ENCODE results near the gene FILIP1L. TPM values are rescaled to one million over a fixed set of nuclear protein-coding genes. Genes with fewer than 3 reads are reported as not detected.

The FILIP1L gene
- total RNA-seq, 1 experiment from 2014 or later, result 0.07 TPM

GRCh38 chr3:99834211-99834957 is 279.9 kb downstream of the FILIP1L start:
- Histone ChIP-seq H2BK12ac (ENCODE audit: insufficient read length, low read depth, low read length) (no peak overlapping the region), H3K79me2 (ENCODE audit: insufficient read depth, low read length) (peaks cover 3% of the 10 kb centered on the region; the same call in 1 of the 2 replicates), H4K20me1 (ENCODE audit: control insufficient read depth, insufficient read depth, insufficient read length) (no peaks in the 10 kb centered on the region), H3T11ph (ENCODE audit: low read length) (no peak overlapping the region), H2BK20ac (ENCODE audit: low read depth, low read length, poor library complexity, severe bottlenecking) (no peak overlapping the region), H3K4me1 (ENCODE audit: insufficient read depth, low read length) (no peaks in the 10 kb centered on the region), H3K56ac (ENCODE audit: insufficient read length, low read depth, low read length) (no peak overlapping the region), H3K9ac (ENCODE audit: extremely low read depth, insufficient read length, low read length) (no peak overlapping the region), H3K79me1 (ENCODE audit: insufficient read depth, low read depth, low read length, poor library complexity, severe bottlenecking) (peaks cover 6% of the 10 kb centered on the region), H2AFZ (ENCODE audit: low read length) (no peak overlapping the region), H2BK15ac (ENCODE audit: low read depth, low read length) (no peak overlapping the region), H3K4ac (ENCODE audit: low read depth, low read length) (no peak overlapping the region), H2BK120ac (ENCODE audit: low read depth, low read length, poor library complexity, severe bottlenecking) (no peak overlapping the region), H2AK5ac (ENCODE audit: insufficient read length, low read length) (no peak overlapping the region), H4K5ac (ENCODE audit: insufficient read length, low read depth, low read length) (no peak overlapping the region), H3K23me2 (ENCODE audit: insufficient read length, low read depth, low read length, poor library complexity, severe bottlenecking) (no peaks in the 10 kb centered on the region), H4K8ac (replicated peaks; ENCODE audit: insufficient read length, low read depth, low read length) (no peak overlapping the region), H3K9me3 (ENCODE audit: control insufficient read depth, low read depth, low read length) (no peaks in the 10 kb centered on the region), H3K27ac (ENCODE audit: insufficient read length, low read depth, low read length) (no peak overlapping the region), H3K4me2 (ENCODE audit: insufficient read depth, insufficient read length, low read length) (no peak overlapping the region), H4K91ac (ENCODE audit: insufficient read length, low read depth, low read length) (no peak overlapping the region), H2BK5ac (ENCODE audit: insufficient read length, low read length) (no peak overlapping the region), H3K23ac (ENCODE audit: insufficient read length, low read depth, low read length) (no peak overlapping the region), H3K14ac (ENCODE audit: insufficient read depth, low read length) (no peak overlapping the region), H3K27me3 (ENCODE audit: insufficient read depth, low read length) (no peaks in the 10 kb centered on the region), H3K18ac (ENCODE audit: insufficient read length, low read depth, low read length) (no peak overlapping the region)
- Mint-ChIP-seq H3K27me3 (ENCODE audit: low read depth) (no peaks in the 10 kb centered on the region), H3K9me3 (no peaks in the 10 kb centered on the region), H3K27ac (no peak overlapping the region), H3K4me3 (no peak overlapping the region), H3K36me3 (ENCODE audit: insufficient read depth in 1 of 3, low read depth in 3 of 3) (no peaks in the 10 kb centered on the region), H3K4me1 (peaks cover 0 to 3% of the 10 kb centered on the region in 2 experiments; a peak in 1 of 4 replicates)
- WGBS (ENCODE audit: extremely low coverage, insufficient read length, low lambda C conversion rate), result no CpG with 5 or more reads among the region's 2 CpGs
- DNase-seq, result no peak
- no peak for TF ChIP-seq CTCF (conservative IDR thresholded peaks at IDR 0.05)
